A549 (cell line): ENCODE data around the gene CMYA5. TPM values are rescaled to one million over a fixed set of nuclear protein-coding genes. Genes with fewer than 3 reads are reported as not detected.

ENCODE experiments used
- ATAC-seq, 2 experiments: fragments of 200-7000 bp in 1 of 2; fragments of >200 bp in 1 of 2; cut with Nextera tagmentation in 1 of 2; cut with Tn5 transposase in 1 of 2; 3 replicates each; pipeline versions ENCODE4 v1.8.0 to v1.9.1; 2018 to 2020; ENCODE audit warnings: mild to moderate bottlenecking in 1 of 2, moderate library complexity in 1 of 2
- CTCF ChIA-PET: fragments of 300-600 bp; sonication (Branson Sonifier 250); formaldehyde crosslinking; extraction: SDS; loops from one replicate; lab custom pipeline; 2021; ENCODE audit warnings: antibody characterized with exemption, inconsistent platforms; lab: Yijun Ruan, JAX
- POLR2A ChIA-PET: fragments of 350-600 bp; formaldehyde crosslinking; extraction: SDS; loops from one replicate; lab custom pipeline; 2021; ENCODE audit warnings: antibody characterized with exemption, inconsistent platforms; lab: Yijun Ruan, JAX
- DNase-seq, 2 experiments: peaks; one replicate each; pipeline versions ENCODE4 v3.0.0 to v3.0.0-alpha.2; 2011 to 2016; ENCODE audit warnings: low read depth in 1 of 2, low spot score in 1 of 2
- FAIRE-seq: peaks from 2 replicates; lab custom pipeline; 2011; peaks lifted over from hg19 to GRCh38; lab: Jason Lieb, UNC
- H3K27ac ChIP-seq, 2 experiments: fragments of >200 bp; sonication (Bioruptor Twin); formaldehyde crosslinking; 3 replicates each; pipeline ENCODE4 v1.5.1; 2016 to 2017
- H3K4me1 ChIP-seq: fragments of >200 bp; sonication (Bioruptor Twin); formaldehyde crosslinking; 3 replicates; pipeline ENCODE4 v1.6.1; 2016
- H3K4me2 ChIP-seq: fragments of >200 bp; sonication (Bioruptor Twin); formaldehyde crosslinking; 3 replicates; pipeline ENCODE4 v1.6.1; 2016
- H3K4me3 ChIP-seq: fragments of >200 bp; sonication (Bioruptor Twin); formaldehyde crosslinking; 3 replicates; pipeline ENCODE4 v1.5.1; 2016
- H3K9me3 ChIP-seq: fragments of >200 bp; sonication (Bioruptor Twin); formaldehyde crosslinking; 3 replicates; pipeline ENCODE4 v1.6.1; 2016
- CBX2 ChIP-seq: fragments of 200-600 bp; sonication (generic); IDR thresholded peaks from 2 replicates; pipeline ENCODE4 v1.6.1; 2016; ENCODE audit warnings: low read depth, mild to moderate bottlenecking, borderline replicate concordance
- CBX8 ChIP-seq: fragments of 200-600 bp; sonication (generic); IDR thresholded peaks from 2 replicates; pipeline ENCODE4 v1.6.1; 2016
- CEBPB ChIP-seq, 2 experiments: fragments of >200 bp in 1 of 2; sonication (Bioruptor Twin) in 1 of 2; formaldehyde crosslinking in 1 of 2; IDR thresholded peaks; 2 replicates each; pipeline ENCODE4 v1.6.1; 2012 to 2016
- CHD4 ChIP-seq: fragments of 200-600 bp; sonication (generic); IDR thresholded peaks from 2 replicates; pipeline ENCODE4 v1.6.1; 2016; ENCODE audit warnings: antibody characterized with exemption, mild to moderate bottlenecking, borderline replicate concordance
- EHF ChIP-seq: fragments of 250-450 bp; sonication (Bioruptor Pico); IDR thresholded peaks from 2 replicates; pipeline ENCODE4 v1.5.0; 2020; ENCODE audit warnings: mild to moderate bottlenecking
- ESRRA ChIP-seq: fragments of 150-350 bp; IDR thresholded peaks from 2 replicates; pipeline ENCODE4 v1.6.1; 2014; ENCODE audit warnings: mild to moderate bottlenecking, low read length, borderline replicate concordance
- FOXS1 ChIP-seq: fragments of 250-450 bp; sonication (Bioruptor Pico); IDR thresholded peaks from 2 replicates; pipeline ENCODE4 v1.5.0; 2020; ENCODE audit warnings: mild to moderate bottlenecking, moderate library complexity
- HEYL ChIP-seq: fragments of 250-450 bp; sonication (Bioruptor Pico); IDR thresholded peaks from 2 replicates; pipeline ENCODE4 v1.8.0; 2021; ENCODE audit warnings: mild to moderate bottlenecking, moderate library complexity
- HOXA7 ChIP-seq: fragments of 250-450 bp; sonication (Bioruptor Pico); IDR thresholded peaks from 2 replicates; pipeline ENCODE4 v1.5.0; 2020; ENCODE audit warnings: mild to moderate bottlenecking, moderate library complexity
- HOXB5 ChIP-seq: fragments of 250-450 bp; sonication (Bioruptor Pico); IDR thresholded peaks from 2 replicates; pipeline ENCODE4 v1.5.0; 2020; ENCODE audit warnings: mild to moderate bottlenecking, moderate library complexity
- KDM5A ChIP-seq: fragments of 200-600 bp; sonication (generic); IDR thresholded peaks from 2 replicates; pipeline ENCODE4 v1.6.1; 2016; ENCODE audit warnings: antibody characterized with exemption, mild to moderate bottlenecking
- MYC ChIP-seq: IDR thresholded peaks from 2 replicates; pipeline ENCODE4 v1.6.1; 2012; ENCODE audit warnings: mild to moderate bottlenecking, inconsistent platforms, low read length, improper control_type of control experiment, borderline replicate concordance
- POLR2AphosphoS2 ChIP-seq: conservative IDR thresholded peaks from 2 replicates; pipeline ENCODE4 v1.6.1; 2012; ENCODE audit warnings: low read length, improper control_type of control experiment, inconsistent platforms
- RARB ChIP-seq: fragments of 250-450 bp; sonication (Bioruptor Pico); IDR thresholded peaks from 2 replicates; pipeline ENCODE4 v1.8.0; 2021; ENCODE audit warnings: mild to moderate bottlenecking, moderate library complexity
- RFX5 ChIP-seq: fragments of 450-650 bp; IDR thresholded peaks from 2 replicates; pipeline ENCODE4 v1.7.1; 2014; ENCODE audit warnings: antibody characterized with exemption, mild to moderate bottlenecking, moderate library complexity
- RNF2 ChIP-seq: fragments of 200-600 bp; sonication (generic); IDR thresholded peaks from 2 replicates; pipeline ENCODE4 v1.6.1; 2016; ENCODE audit warnings: low read depth, mild to moderate bottlenecking, antibody characterized with exemption, moderate library complexity, borderline replicate concordance
- TFCP2L1 ChIP-seq: fragments of 250-450 bp; sonication (Bioruptor Pico); IDR thresholded peaks from 2 replicates; pipeline ENCODE4 v1.5.0; 2021; ENCODE audit warnings: mild to moderate bottlenecking
- ZC3H11A ChIP-seq: fragments of 450-650 bp; IDR thresholded peaks from 2 replicates; pipeline ENCODE4 v1.6.1; 2014; ENCODE audit warnings: antibody characterized with exemption, mild to moderate bottlenecking
- ZNF302 ChIP-seq: fragments of 250-450 bp; sonication (Bioruptor Pico); IDR thresholded peaks from 2 replicates; pipeline ENCODE4 v1.9.0; 2021; ENCODE audit warnings: inconsistent platforms, mild to moderate bottlenecking, moderate library complexity
- ZSCAN20 ChIP-seq: fragments of 250-450 bp; sonication (Bioruptor Pico); IDR thresholded peaks from 2 replicates; pipeline ENCODE4 v1.8.0; 2022; ENCODE audit warnings: mild to moderate bottlenecking, moderate library complexity
- WGBS: methylation state at CpG from one replicate; pipeline ENCODE4 v1.1.6; 2017; ENCODE audit errors: missing lambda C conversion rate; 5-methylcytosine and 5-hydroxymethylcytosine counted together
- polyA plus RNA-seq, 4 experiments: library from polyadenylated mRNA; depleted of rRNA in 3 of 4; stranded (reverse); fragments of >200 nt; fragmentation: RNase III in 1 of 4; extraction: RNeasy Plus Mini Kit Qiagen cat#74134 plus additional on column Dnase treatment in 1 of 4; gene quantifications; 2 replicates in 3 of 4; 3 replicates in 1 of 4; pipeline ENCODE4 v1.2.3, GENCODE V29; 2011 to 2017
- TF ChIP-seq, protein P1 (sequence below): fragments of >200 bp; sonication (Bioruptor Twin); formaldehyde crosslinking; IDR thresholded peaks from 3 replicates; pipeline ENCODE4 v1.6.1; 2016
- TF ChIP-seq, protein P2 (sequence below): fragments of 250-450 bp; sonication (Bioruptor Pico); IDR thresholded peaks from 2 replicates; pipeline ENCODE4 v1.5.0; 2021; ENCODE audit warnings: mild to moderate bottlenecking, moderate library complexity, borderline replicate concordance
- TF ChIP-seq, protein P3 (sequence below): IDR thresholded peaks from 2 replicates; pipeline ENCODE4 v1.6.1; 2012
- TF ChIP-seq, protein P4 (sequence below): fragments of >200 bp; sonication (Bioruptor Twin); formaldehyde crosslinking; IDR thresholded peaks from 2 replicates; pipeline ENCODE4 v1.6.1; 2016

The CMYA5 gene
- polyA plus RNA-seq, 2 of the 4 experiments (the other 2 are of a cell fraction), result 0.10 to 0.61 TPM

DNA sequence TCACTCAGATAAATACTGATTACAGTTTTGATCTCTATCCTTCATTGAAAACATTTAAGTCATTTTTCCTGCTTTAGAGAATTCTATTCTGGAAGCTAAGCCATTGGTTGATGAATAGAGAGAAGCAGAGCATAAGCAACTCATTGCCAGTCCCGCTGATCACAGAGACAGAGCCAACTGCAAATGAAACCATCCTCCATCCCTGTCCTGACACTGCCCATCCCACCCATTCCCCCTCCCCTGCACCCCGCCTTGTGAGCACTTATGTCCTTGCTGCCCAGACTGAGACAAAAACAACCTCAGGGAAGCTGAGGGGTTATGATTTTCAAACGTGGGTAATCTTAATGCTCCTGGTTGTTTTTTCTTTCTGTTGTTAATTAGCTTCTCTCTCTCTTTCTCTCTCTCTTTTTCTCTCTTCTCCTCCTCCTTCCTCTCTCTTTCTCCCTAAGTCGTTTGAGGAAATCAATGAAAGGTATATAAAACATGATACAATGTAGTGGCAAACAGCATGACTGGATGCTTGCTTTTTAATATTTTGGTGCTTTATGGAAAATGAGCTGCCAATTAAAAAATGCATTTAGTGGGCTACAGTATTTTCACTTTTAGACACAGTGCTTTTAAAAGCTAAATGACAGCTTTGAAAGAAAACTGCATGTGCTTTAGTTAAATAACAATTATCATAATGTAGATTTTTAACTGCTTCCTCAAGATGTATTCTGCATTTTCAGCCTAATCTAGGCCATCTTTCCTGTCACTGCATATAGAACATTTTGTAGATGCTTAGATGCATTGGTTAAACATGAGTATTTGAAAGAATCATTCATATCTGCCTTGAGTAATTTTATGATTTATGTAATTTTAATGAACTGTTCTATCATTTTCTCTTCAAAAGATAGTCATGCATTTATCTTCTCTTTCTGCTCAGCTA, 57.3 kb downstream of the CMYA5 start:
- Histone ChIP-seq H3K4me2 (no peak overlapping the region), H3K4me3 (no peak overlapping the region), H3K27ac (no peak overlapping the region), H3K9me3 (no peaks in the 10 kb centered on the region), H3K4me1 (no peaks in the 10 kb centered on the region)
- FAIRE-seq (no peak), ATAC-seq (no peak)
- ChIA-PET POLR2A (no interaction called here), CTCF (no interaction called here)
- TF ChIP-seq CBX2 (no peak), RFX5 (no peak), MYC (no peak)
- TF ChIP-seq, protein P1, sequence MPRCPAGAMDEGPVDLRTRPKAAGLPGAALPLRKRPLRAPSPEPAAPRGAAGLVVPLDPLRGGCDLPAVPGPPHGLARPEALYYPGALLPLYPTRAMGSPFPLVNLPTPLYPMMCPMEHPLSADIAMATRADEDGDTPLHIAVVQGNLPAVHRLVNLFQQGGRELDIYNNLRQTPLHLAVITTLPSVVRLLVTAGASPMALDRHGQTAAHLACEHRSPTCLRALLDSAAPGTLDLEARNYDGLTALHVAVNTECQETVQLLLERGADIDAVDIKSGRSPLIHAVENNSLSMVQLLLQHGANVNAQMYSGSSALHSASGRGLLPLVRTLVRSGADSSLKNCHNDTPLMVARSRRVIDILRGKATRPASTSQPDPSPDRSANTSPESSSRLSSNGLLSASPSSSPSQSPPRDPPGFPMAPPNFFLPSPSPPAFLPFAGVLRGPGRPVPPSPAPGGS, result no peak
- TF ChIP-seq, all 56 proteins: peak for 0
- DNase-seq, result no peak
- 14% methylated on average over 4 of the region's 4 CpGs for WGBS

DNA sequence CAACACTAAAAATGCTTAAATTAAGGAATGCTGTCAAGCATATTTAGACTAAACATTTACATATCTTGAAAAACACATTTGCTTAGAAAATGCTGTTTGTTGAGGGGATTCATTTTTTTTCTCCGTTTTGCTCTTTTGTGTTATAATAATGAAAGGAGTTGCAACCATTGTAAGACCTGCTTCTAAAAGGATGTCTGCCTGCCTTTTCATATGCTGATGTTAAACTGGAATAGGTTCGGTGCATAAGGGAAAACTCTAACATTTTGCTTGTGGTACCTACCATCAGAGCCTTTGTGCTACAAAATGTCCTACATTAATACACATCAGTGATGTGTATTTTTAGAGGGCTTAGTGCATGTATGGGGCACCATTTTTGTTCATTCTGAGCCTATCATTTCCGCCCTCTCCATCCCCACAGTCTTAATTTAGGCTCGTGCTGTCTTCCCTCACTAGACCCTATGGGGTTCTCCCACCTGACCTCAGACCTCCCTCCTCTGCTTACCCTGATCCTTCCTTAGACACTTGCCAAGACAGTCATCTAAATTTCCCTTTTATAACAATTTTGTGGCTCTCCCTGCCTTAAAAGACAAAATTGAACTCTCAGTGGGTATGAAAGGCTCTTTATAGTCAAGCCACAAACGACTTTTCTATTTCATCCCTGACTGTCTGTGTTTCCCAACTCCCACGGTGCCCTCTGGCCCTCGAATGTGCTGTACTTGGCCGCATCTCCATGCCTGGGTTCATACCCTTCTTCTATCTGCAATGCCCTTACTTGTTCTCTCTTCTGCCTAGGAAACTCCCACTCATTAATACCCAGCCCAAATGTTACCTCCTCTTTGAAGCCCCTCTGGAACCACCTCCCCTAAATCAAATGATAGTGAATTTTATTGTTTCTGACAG, 61.2 kb downstream of the CMYA5 start:
- Histone ChIP-seq H3K9me3 (no peaks in the 10 kb centered on the region), H3K4me3 (no peak overlapping the region), H3K27ac (no peak overlapping the region)
- CTCF ChIA-PET, result no interaction called here
- FAIRE-seq, result no peak
- no peak for DNase-seq
- no peak for TF ChIP-seq RFX5
- TF ChIP-seq CEBPB (IDR thresholded peaks at IDR 0.05), result no peak
- TF ChIP-seq, protein P2, sequence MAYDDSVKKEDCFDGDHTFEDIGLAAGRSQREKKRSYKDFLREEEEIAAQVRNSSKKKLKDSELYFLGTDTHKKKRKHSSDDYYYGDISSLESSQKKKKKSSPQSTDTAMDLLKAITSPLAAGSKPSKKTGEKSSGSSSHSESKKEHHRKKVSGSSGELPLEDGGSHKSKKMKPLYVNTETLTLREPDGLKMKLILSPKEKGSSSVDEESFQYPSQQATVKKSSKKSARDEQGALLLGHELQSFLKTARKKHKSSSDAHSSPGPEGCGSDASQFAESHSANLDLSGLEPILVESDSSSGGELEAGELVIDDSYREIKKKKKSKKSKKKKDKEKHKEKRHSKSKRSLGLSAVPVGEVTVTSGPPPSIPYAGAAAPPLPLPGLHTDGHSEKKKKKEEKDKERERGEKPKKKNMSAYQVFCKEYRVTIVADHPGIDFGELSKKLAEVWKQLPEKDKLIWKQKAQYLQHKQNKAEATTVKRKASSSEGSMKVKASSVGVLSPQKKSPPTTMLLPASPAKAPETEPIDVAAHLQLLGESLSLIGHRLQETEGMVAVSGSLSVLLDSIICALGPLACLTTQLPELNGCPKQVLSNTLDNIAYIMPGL (CRISPR knock-in tag), result no peak
- TF ChIP-seq RNF2, result 0 out of 2 replicates have a peak, but pooled peaks have one; percentile 8
- no peak for TF ChIP-seq ZSCAN20 (CRISPR knock-in tag)
- no peak for TF ChIP-seq FOXS1 (CRISPR knock-in tag)
- TF ChIP-seq, all 56 proteins: peak for 1
- no peaks in the 10 kb centered on the region for H3K4me1 ChIP-seq
- 19% methylated on average over 8 of the region's 8 CpGs for WGBS
- POLR2A ChIA-PET, result no interaction called here
- no peak overlapping the region for H3K4me2 ChIP-seq
- ATAC-seq, result no peak

DNA sequence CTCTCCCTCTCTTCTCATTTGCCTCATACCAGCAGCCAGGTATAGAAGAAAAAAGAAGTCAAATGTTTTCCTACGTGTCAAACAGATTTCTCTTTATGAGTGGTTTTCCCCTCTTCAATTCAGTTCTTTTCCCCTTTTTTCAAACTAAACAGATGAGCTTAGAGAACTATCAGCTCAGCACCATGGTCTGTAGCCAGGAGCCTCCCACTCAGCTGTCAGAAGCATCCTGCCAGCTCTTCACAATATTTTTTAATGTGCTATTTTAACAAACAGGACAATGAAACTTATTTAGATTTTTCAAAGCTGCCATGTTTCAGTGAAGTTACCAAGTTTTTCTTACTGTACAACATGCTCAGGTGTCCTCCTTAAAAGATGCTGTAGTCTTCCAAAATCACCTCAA, 63.5 kb downstream of the CMYA5 start:
- no peak for ATAC-seq
- TF ChIP-seq EHF (CRISPR knock-in tag) (no peak), RARB (no peak), RFX5 (no peak), CHD4 (no peak), ESRRA (no peak), CBX2 (no peak), CBX8 (no peak), HOXA7 (CRISPR knock-in tag) (no peak), POLR2AphosphoS2 (no peak), TFCP2L1 (CRISPR knock-in tag) (no peak), CEBPB (IDR thresholded peaks at IDR 0.05) (no peak), ZC3H11A (no peak), ZNF302 (no peak), KDM5A (no peak), HEYL (CRISPR knock-in tag) (no peak), HOXB5 (CRISPR knock-in tag) (no peak)
- TF ChIP-seq, protein P3, sequence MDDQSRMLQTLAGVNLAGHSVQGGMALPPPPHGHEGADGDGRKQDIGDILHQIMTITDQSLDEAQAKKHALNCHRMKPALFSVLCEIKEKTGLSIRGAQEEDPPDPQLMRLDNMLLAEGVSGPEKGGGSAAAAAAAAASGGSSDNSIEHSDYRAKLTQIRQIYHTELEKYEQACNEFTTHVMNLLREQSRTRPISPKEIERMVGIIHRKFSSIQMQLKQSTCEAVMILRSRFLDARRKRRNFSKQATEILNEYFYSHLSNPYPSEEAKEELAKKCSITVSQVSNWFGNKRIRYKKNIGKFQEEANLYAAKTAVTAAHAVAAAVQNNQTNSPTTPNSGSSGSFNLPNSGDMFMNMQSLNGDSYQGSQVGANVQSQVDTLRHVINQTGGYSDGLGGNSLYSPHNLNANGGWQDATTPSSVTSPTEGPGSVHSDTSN, result no peak
- TF ChIP-seq, protein P4, sequence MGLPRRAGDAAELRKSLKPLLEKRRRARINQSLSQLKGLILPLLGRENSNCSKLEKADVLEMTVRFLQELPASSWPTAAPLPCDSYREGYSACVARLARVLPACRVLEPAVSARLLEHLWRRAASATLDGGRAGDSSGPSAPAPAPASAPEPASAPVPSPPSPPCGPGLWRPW, result no peak
- DNase-seq, result no peak
- Histone ChIP-seq H3K9me3 (no peaks in the 10 kb centered on the region), H3K27ac (no peak overlapping the region), H3K4me2 (no peak overlapping the region), H3K4me1 (no peaks in the 10 kb centered on the region), H3K4me3 (no peak overlapping the region)
- ChIA-PET CTCF (no interaction called here), POLR2A (interaction anchor here (0.7 kb wide), 1 partner anchor 429 kb away, joined by 3 read pairs; no protein-coding TSS in a partner anchor)
- FAIRE-seq, result no peak
- WGBS, result 29% methylated on average over 1 of the region's 1 CpG
